ENCODE results near the gene CLC. TPM values are rescaled to one million over a fixed set of nuclear protein-coding genes. Genes with fewer than 3 reads are reported as not detected.
A peak's percentile ranks its signal among the peaks of the same experiment; 100 is the strongest.

CLC gene
- total RNA-seq, 1 donor from 2014 or later, result not detected

GRCh38 chr19:39752795-39753194, 15.0 kb upstream of the CLC start:
- intact Hi-C loops (cut with DNase I), result no loop called here
- no peaks in the 10 kb centered on the region for H3K27me3 ChIP-seq (ENCODE audit: low read depth)
- H3K4me3 ChIP-seq, result no peak overlapping the region
- ATAC-seq, result no peak
- H3K9me3 ChIP-seq, result no peaks in the 10 kb centered on the region
- H3K4me1 ChIP-seq, result no peaks in the 10 kb centered on the region
- DNase-seq, result no peak
- H3K36me3 ChIP-seq, result no peaks in the 10 kb centered on the region
- no peak for TF ChIP-seq CTCF (IDR thresholded peaks at IDR 0.05)
- no peak overlapping the region for H3K27ac ChIP-seq

- DNase-seq, result no peak
- Histone ChIP-seq H3K4me1 (no peaks in the 10 kb centered on the region), H3K9me3 (no peaks in the 10 kb centered on the region), H3K4me3 (no peak overlapping the region), H3K27me3 (ENCODE audit: low read depth) (no peaks in the 10 kb centered on the region), H3K36me3 (no peaks in the 10 kb centered on the region), H3K27ac (no peak overlapping the region)
- intact Hi-C loops (cut with DNase I), result no loop called here
- TF ChIP-seq CTCF (IDR thresholded peaks at IDR 0.05), result no peak
- ATAC-seq, result no peak
Measured at GRCh38 chr19:39752390-39752789, 14.6 kb upstream of the CLC start.

GRCh38 chr19:39749981-39750380, 12.2 kb upstream of the CLC start:
- DNase-seq (no peak), ATAC-seq (no peak)
- Histone ChIP-seq H3K4me3 (no peak overlapping the region), H3K4me1 (no peaks in the 10 kb centered on the region), H3K27ac (no peak overlapping the region), H3K36me3 (no peaks in the 10 kb centered on the region), H3K9me3 (no peaks in the 10 kb centered on the region), H3K27me3 (ENCODE audit: low read depth) (peaks cover 7% of the 10 kb centered on the region)
- intact Hi-C loops (cut with DNase I), result no loop called here
- no peak for TF ChIP-seq CTCF (IDR thresholded peaks at IDR 0.05)

- intact Hi-C loops (cut with DNase I), result no loop called here
- Histone ChIP-seq H3K4me1 (no peaks in the 10 kb centered on the region), H3K9me3 (no peaks in the 10 kb centered on the region), H3K36me3 (no peaks in the 10 kb centered on the region), H3K4me3 (no peak overlapping the region), H3K27me3 (ENCODE audit: low read depth) (peaks cover 7% of the 10 kb centered on the region), H3K27ac (no peak overlapping the region)
- DNase-seq (no peak), ATAC-seq (no peak)
- no peak for TF ChIP-seq CTCF (IDR thresholded peaks at IDR 0.05)
Measured at GRCh38 chr19:39746836-39747529, 9.2 kb upstream of the CLC start.

GRCh38 chr19:39745643-39746042, 7.8 kb upstream of the CLC start:
- Histone ChIP-seq H3K36me3 (no peaks in the 10 kb centered on the region), H3K4me1 (no peaks in the 10 kb centered on the region), H3K27ac (no peak overlapping the region), H3K4me3 (no peak overlapping the region), H3K27me3 (ENCODE audit: low read depth) (peaks cover 7% of the 10 kb centered on the region), H3K9me3 (no peaks in the 10 kb centered on the region)
- DNase-seq (no peak), ATAC-seq (peak in 1 of 2 donors; percentile 48)
- intact Hi-C loops (cut with DNase I), result no loop called here
- TF ChIP-seq CTCF (IDR thresholded peaks at IDR 0.05), result no peak
